DMS114 treated with DMSO at 0.1 percent for 48 hours (cell line): Measurements from ENCODE around the gene WNT7B.

ENCODE experiments used
- DNase-seq: peaks from one replicate; lab custom pipeline; 2025; ENCODE audit not compliant: unreplicated experiment; lab: John Stamatoyannopoulos, UW

The WNT7B gene

DNA sequence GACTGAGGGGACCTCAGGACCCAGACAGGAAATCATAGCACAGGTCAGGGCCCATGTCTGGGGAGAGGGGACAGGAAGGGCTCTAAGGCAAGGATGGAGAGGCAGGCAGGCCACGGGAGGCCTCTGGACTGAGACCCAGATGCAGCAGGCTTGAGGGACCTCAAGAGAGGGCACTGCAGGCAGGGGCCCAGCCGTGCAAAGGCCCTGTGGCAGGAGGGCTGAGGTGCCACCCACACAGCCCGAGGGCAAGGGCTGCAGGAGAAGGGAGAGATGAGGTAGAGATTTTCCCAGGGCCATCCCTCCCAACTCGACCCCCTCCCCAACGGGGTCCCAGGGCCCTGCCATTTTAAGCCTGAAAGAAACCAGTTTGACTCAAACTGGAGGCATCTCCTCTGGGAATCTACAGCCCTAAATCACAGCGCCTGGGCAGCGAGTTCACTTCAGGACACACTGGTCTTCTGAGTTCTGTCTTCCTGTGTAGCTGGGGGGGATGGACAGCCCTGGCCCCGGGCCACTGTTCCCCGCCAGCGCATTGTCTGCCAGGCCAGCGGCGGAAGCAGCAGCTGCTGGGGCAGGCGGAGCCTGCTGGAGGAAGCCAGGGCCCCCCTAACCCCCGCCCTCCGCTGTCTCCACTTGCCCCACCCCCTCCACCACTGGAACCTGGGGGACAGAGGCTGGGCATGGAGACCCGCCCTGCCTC, 20.3 kb upstream of the WNT7B start:
- no peak for DNase-seq

DNA sequence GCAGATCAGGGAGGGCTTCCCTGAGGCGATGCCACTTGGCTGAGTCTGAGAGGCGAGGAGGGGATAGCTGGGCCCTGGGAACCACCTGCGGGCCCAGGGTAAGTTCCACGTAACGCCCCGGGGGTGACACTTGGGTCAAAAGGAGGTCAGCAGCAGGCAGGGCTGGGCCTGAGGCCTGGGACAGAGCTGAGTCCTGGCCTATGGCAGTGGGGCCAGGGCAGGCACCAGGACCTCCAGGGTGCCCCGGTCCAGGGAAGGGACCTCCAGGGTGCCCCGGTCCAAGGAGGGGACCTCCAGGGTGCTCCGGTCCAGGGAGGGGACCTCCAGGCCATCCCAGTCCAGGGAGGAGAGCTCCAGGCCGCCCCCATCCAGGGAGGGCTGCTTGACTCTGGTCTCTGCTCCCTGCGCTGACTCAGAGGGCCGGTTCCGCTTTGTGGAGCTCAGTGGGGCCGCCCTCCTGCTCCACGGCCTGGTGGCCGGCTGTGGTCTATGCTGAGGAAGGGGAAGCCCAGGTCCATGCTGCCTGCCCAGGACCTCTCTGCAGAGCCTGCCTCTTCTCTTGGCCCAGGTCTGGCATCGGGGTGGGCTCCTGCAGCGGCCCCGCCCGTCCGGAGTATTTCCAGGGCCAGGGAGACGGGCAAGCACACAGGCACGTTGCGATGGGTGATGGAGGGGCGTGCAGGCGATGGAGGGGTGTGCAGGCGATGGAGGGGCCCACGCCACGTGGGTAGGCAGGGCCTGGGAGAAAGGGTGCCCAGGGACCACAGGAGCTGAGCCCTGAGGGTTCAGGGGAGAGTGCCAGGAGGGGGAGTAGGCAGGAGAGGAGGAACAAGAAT, 19.5 kb upstream of the WNT7B start:
- DNase-seq: no peak

DNA sequence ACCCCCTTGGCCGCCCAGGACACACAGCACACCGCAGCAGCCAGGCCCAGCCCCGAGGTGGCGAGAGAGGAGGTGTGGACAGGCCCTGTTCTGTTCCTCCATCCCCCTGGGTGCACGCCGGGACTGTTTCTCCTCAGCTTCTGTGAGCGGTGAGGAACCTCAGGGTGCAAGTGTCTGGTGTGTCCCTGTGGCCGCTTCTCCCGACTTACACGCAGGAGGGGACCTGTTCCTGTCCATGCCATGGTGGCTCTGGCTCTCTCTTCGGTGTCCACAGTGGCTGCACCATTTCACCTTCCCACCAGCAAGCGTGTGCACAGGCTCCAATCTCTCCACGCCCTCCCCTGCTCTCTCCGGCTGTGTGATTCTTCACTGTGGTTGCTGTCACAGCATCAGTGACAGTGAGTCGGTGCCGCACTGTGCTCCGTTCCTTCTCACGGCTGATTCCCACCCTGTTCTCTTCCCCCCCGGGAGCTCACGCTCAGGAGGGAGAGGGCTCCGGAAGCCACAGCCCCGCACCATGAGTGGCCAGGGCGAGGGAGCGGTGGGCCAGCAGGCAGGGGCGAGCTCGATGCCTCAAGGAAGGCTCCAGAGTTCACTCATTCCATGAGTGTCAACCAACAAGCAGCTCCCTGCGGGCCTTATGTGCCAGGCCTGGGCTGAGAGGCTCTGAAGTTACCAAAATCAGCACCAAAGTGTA, 18.6 kb upstream of the WNT7B start:
- DNase-seq: no peak

DNA sequence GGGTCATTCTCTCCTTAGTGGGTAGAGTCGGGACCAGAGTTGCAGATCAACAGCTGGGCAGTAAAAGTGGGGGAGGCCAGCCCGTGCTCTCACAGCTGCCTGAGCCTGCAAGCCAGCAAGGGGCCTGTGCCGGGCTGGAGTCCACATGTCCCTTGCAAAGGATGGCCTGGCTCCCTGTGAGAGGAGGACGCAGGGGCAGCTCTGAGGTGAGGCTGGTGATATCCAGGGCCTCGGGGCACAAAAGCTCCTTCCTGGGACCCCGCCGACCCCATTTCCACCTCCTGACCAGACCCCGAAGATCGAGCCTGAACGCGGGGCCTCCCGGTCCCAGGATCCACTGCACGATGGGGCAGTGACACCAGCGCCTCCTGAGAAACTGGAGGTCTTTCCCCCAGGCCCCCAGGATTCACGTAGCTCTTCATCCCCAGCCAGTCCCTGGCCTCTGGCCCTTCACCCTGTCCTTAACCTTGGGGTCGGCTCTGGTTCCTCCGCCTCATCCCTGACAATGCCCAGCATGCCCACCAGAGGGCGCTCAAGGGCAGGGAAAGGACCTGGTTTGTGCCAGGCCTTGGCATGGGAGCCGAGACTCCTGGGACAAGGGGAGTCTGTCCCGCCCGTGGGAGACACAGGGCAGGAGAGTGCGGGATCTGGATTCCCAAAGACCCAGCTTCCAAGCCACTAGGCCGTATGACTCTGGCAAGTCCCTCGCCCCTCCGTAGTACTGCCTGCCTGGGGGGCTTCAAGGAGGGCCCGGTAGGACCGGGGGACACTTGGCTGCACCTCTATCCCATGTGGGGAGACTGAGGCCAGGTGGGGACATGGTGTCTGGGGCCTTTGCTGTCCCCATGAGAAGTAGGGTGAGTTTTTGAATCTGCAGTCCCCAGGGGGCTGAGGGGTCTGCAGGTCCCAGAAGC, 17.8 kb upstream of the WNT7B start:
- DNase-seq: no peak

DNA sequence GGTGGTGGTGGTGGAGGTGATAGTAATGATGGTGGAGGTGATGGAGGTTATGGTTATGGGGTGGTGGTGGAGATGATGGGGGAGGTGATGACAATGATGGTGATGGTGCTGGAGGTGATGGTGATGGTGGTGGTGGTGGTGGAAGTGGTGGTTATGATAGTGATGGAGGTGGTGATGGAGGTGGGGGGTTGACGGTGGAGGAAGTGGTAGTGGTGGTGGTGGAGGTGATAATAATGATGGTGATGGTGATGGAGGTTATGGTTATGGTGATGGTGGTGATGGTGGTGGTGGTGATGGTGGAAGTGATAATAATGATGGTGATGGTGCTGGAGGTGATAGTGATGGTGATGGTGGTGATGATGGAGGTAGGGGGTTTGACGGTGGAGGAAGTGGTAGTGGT, 16.9 kb upstream of the WNT7B start:
- no peak for DNase-seq

DNA sequence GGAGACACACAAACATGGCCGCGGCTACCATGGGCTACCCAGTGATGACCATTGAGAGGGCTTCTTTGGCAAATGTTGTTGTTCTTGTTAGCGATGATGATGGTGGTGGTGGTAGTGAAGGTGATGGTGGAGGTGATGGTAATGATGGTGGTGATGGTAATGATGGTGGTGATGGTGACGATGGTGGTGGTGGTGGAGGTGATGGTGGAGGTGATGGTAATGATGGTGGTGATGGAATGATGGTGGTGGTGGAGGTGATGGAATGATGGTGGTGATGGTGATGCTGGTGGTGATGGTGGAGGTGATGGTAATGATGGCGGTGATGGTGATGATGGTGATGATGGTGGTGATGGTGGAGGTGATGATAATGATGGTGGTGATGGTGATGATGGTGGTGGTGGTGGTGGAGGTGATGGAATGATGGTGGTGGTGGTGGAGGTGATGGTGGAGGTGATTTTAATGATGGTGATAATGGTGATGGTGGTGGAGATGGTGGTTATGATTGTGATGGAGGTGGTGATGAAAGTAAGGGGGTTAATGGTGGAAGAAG, 16.3 kb upstream of the WNT7B start:
- DNase-seq: no peak

DNA sequence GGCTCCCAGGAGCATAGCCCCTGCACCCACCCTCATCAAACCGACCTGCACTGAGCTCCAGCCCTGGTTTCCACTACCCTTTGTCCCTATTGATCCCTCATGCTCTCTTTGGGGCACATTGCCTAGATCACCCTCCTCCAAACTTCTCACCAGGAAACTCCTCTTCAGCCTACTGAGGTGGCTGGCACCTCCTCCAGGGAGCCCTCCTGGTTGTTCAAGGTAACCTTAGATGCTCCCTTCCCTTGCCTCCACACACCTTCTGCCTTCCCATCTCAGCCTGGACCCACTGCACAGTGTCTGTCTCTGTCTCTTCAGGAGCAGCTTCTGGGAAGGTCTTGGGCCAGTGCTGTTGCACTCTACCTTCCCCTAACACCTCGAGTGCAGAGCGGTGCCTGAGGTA, 15.8 kb upstream of the WNT7B start:
- DNase-seq: no peak

DNA sequence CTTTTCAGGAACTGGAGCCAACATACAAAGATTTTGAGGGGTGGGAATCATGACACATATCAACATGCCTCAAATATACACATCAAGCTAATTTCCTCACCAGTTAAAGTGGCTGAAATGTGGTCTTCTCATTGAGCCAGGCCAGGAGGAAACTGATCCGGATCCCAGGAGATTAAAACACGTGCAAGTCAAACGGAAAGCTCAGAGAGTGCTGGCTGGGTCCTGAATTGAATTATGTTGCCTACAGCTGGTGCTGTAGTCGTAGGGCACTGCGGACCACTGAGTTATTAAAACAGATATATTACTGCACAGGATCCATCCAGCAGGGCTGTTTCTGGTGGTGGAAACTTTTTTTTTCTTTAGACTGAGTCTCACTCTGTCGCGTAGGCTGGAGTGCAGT, 14.1 kb upstream of the WNT7B start:
- no peak for DNase-seq

DNA sequence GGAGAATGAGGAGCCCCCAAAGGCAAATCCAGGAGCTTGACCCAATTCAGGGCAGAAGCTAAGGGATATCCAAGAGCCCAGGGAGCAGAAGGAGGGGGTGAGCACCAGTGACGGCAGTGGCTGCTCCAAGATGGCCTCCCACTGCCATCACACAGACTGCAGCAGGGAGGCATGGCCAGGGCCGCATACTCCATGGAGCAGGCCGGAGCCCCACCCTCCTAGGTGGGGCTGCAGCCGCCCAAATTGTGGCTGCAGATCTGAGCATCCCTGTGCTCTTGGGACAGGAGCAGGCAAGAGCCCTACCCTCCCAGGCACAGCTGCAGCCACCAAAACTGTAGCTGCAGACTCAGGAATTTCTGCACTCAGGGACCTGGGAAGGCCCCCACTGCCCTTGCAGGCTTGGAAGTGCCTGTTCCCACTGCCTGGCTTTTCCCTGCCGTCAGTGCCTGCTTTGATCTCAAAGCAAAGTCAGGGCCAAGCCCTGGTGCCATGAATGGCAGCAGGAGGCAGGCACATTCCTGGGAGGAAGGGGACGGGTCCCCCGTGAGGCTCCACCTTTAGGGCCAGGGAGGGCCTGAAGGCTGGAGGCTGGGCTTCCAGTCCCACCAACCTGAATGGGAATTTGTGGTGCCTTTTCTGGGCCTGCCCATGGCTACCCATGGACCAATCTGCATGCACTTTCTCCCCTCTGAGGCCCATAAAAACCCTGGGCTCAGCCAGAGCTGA, 10.3 kb upstream of the WNT7B start:
- no peak for DNase-seq

DNA sequence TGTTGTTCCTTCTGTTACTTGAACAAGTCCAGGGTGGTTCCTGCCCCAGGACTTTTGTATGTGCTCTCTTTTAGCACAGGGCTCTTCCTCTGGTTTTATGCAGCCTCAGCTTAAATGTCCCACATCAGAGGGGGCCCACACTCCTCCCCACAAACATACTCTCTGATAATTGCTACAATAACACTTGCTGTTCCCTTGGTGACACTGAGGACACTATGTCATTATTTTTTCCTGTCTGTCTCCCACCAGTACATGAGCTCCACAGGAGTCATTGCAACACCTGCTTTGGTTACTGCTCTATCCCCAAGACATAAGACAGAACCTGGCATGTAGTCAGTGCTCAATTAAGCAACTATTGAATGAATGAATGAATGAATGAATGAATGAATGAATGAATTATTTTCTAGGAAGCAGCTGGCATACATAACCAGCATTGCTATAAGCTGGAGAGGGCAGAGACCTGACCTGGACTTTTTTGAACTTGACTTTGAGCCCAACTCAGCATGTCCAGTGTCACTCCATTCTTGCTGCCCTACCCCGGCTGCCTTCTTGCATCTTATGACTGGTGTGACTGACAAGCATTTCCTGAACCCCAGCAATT, 7.5 kb upstream of the WNT7B start:
- DNase-seq: no peak

DNA sequence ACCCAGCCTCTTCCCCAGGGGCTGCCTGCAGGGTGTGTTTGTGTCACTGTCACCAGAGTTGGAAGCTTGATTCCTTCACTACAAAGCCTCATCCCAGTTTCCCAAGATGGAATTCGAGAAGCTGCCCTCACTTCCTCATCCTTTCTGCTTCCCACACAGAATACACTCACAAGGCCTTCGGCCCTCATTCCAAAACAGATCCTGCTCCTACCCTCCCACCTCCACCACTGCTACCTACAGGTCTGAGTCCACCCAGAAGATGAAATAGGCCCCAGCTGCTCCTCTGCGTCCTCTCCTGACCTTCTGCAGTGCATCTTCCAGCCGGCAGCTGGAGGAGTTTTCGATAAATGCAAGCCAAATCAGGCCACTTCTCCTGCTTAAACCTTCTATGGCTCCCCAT, 6.8 kb upstream of the WNT7B start:
- no peak for DNase-seq

DNA sequence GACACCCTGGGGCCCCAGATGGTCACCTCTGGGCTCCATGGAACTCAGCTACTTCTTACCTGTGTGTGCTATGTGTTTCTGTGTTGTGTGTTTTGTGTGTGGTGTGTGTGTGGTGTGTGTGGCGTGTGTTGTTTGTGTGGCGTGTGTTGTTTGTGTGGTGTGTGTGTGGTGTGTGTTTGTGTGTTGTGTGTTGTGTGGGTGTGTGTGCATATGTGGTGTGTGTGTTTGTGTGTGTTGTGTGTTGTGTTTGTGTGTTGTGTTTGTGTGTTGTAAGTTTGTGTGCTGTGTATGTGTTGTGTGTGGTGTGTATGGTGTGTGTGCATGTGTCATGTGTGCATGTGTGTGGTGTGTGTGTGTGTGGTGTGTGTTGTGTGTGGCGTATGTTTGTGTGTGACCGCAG, 3.8 kb upstream of the WNT7B start:
- DNase-seq: no peak

DNA sequence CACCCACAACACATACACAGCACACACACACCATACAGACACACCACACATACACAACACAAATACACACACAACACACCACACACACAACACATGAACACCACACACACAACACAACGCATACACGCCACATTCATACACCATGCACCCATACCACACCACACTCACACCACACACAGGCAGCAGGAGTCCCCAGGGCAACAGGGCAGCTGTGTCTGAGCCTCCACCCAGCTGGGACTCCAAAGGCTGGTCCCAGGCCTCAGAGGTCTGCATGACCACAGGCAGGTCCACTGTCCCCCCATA, 3.3 kb upstream of the WNT7B start:
- DNase-seq: no peak

DNA sequence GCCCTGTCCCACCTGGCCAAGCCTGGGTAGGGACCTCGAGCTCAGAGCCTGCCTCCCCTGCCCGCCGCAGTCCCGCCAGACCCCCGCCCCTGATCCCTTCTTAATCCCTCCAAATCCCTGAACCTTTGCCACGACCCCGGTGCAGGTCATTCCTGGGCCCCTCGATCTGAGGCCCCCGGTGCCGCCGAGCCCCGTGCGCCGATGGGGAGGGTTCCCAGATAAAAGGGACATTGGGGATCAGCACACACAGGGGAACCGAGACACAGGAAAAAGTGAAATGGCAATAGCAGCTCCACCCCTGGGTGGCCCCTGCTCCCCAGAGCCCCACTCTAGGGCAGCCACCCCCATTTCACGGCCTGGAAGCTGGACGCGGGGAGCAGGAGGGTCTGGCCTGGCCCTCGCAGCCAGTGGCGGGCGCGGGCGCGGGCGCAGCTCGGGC, 1.3 kb upstream of the WNT7B start:
- DNase-seq: no peak

DNA sequence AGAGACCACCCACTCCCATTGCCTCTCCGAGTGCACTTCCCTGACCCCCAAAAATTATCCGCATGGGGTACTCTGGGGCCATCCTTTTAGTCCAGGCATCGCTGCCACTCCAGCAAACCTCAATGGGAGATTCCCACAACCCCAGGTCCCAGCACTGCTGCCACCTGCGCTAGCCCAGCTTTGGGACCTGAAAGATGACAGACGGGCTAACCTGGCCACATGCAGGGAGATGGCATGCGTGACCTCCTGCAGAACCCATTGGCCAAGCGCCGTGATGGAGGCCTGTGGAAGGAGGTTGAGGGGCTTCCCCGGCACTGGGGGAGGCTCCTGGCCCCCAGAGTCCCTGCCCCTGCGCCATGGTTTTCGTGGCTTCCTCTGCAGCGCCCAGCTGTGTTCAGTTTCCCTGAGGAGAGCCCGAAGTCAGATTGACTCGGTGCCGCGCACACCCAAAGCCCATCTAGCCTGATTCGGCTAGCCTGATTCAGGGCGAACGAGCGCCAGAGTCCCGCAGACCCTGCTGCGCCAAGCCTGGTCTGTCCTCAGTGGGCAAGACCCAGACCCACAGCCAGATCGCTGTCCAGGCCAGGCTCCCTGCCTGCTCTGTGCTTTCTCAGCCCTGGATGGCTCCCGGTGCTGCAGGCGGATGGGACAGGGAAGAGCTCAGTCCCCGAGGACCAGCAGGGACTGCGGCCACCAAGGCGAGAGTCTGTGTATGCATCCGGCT, 751 bp upstream of the WNT7B start:
- DNase-seq: no peak

DNA sequence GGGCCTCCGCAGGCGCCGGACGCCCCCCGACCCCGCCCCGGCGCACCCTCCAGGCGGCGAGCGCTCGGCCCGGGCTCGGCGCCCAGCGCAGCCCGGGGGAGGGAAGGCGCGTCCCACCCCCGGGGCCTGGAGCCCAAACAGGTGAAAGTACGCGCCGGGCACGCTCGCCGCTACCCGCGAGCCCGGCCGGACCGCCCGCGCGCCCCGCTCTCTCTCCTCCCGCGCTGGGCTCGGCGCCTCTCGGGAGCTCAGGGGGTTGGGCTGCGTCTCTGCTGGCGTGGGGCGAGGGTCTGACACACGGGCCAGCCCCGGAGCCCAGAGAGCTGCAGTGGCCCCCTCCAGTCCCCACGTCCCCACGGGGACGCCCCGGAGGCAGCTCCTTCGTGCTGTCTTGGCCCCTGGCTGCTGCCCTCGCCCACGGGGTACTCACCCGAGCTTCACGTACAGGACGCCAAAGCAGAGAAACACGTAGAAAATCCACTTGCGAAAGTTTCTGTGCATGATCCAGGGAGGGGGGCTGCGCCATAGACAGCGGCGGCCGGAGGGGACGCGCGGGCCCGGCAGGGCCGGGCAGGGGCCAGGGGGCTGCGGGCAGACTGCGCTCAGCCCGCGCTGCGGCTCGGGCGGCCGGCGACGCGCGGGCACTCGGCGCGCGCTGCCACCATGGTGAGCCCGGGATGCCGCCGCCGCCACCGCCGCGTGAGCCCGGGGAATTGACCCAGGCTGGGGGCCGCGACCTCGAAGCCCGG, 534 bp downstream of the WNT7B start:
- no peak for DNase-seq

DNA sequence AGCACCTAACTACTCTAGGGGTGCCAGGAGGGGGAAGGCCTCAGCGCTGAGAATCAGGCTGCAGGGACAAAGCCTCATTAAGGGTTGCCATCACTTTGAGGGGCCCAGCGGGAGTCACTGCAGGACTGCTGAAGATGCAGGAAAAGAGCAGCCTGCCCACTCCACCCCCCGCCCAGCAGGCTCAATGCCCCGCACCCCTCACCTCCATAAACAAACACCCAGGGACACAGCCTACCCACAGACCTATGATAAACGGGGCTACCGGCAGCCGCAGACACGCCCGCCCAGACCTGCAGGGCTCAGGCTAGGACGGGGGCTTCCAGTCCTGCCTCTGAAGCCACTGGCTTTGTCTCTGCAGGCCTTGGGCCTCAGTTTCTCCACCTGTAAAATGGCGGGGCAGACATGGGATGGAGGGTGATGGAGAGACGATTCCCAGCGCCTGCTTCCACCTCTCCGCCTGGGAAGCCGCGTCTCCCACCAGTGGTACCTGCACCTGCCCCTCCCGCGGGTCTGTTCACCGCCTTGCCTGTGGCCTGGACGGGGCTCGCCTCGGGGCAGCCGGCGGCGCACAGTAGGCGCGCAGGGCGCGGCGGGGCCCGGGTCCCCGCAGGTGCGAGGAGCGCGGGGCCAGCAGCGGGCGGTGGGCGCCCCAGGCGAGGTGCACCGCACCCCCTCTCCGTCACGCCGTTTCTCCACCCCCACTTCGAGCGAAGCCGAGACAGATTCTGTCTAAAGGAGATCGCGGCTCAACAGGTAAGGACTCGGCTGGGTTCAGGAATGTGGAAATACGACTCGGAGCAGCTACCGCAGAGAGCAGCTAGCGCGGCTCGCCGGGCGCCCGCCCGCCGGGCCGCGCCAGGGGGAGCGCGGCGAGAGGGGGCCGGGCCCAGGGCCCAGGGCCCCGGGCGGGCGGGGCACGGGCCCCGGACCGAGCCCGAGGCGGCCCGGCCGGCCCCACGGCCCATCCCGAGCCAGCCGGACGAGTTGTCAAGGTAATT, 1.5 kb downstream of the WNT7B start:
- no peak for DNase-seq
